Thyroid gland (tissue), 4 donors: ENCODE measurements around the gene UBE4B. TPM values are rescaled to one million over a fixed set of nuclear protein-coding genes. Genes with fewer than 3 reads are reported as not detected.

ENCODE experiments used
- DNase-seq, 2 donors: peaks; one replicate each; pipeline ENCODE4 v3.0.0-alpha.2; 2019
- H3K27ac ChIP-seq, 3 donors: fragments of 200-600 bp; sonication (generic); 1 replicate in 2 of 3; 2 replicates in 1 of 3; pipeline ENCODE4 v1.5.1; 2016 to 2019; ENCODE audit warnings: mild to moderate bottlenecking in 1 of 3, moderate library complexity in 1 of 3
- H3K27me3 ChIP-seq: fragments of 200-600 bp; sonication (generic); one replicate; pipeline ENCODE4 v1.5.1; 2019
- H3K36me3 ChIP-seq, 2 donors: fragments of 200-600 bp; sonication (generic); one replicate each; pipeline ENCODE4 v1.5.1; 2016 to 2019
- H3K4me1 ChIP-seq, 2 donors: fragments of 200-600 bp; sonication (generic); one replicate each; pipeline ENCODE4 v1.5.1; 2017 to 2019
- H3K4me3 ChIP-seq, 3 donors: fragments of 200-600 bp; sonication (generic); replicated peaks in 1 of 3; 1 replicate in 2 of 3; 2 replicates in 1 of 3; pipeline ENCODE4 v1.5.1; 2016; ENCODE audit warnings: mild to moderate bottlenecking in 1 of 3
- H3K9me3 ChIP-seq: fragments of 200-600 bp; sonication (generic); one replicate; pipeline ENCODE4 v1.5.1; 2017
- POLR2A ChIP-seq, 2 donors: fragments of 450-650 bp; IDR thresholded peaks; one replicate each; pipeline ENCODE4 v1.6.1; 2017; ENCODE audit warnings: antibody characterized with exemption in 2 of 2, mild to moderate bottlenecking in 2 of 2, moderate library complexity in 1 of 2
- WGBS, 2 donors: methylation state at CpG; one replicate each; pipeline ENCODE4 v1.1.5; 2017; 5-methylcytosine and 5-hydroxymethylcytosine counted together
- intact Hi-C: fragments of 100-400 bp; cut with DNase I; formaldehyde crosslinking; loops from one replicate; pipeline ENCODE4 v1.15.1; 2023
- total RNA-seq, 4 donors: library from RNA; depleted of rRNA; stranded (reverse); fragments of >200 nt; gene quantifications; one replicate each; pipeline ENCODE4 v1.2.3, GENCODE V29; 2016
- TF ChIP-seq, protein P1 (sequence below), 6 experiments: fragments of 200-600 bp in 3 of 6; fragments of 450-650 bp in 3 of 6; sonication (generic) in 3 of 6; IDR thresholded peaks; one replicate each; pipeline ENCODE4 v1.5.1; 2016 to 2019; ENCODE audit warnings: antibody characterized with exemption in 6 of 6, mild to moderate bottlenecking in 2 of 6, inconsistent platforms in 1 of 6, moderate library complexity in 1 of 6

The UBE4B gene
- total RNA-seq, 4 donors from 2014 or later = 64.0 to 89.0 (median 71.0) TPM

DNA sequence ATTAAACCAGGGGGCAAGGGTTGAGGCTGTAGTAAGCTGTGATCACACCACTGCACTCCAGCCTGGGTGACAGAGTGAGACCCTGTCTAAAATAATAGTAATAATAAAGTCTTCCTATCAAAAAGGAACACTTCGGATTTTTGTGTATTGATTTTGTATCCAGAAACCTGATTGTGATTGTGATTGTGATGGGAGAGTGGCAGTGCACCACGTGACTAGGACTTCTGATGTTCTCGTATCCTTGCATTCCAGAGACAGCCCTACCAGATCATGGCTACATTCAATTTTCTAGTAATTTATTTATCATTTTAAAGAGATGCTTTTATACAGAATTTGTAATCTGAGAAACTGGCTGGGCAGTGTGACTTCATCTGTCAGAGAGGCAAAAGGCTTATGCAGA, 175.1 kb downstream of the UBE4B start:
- Histone ChIP-seq H3K36me3 (no peaks in the 10 kb centered on the region), H3K4me1 (peaks cover 9 to 10% of the 10 kb centered on the region in 2 donors), H3K9me3 (no peaks in the 10 kb centered on the region), H3K4me3 (no peak overlapping the region), H3K27ac (no peak overlapping the region), H3K27me3 (no peaks in the 10 kb centered on the region)
- intact Hi-C loops = no loop called here
- DNase-seq = no peak
- no peak for TF ChIP-seq POLR2A (IDR thresholded peaks at IDR 0.05)
- TF ChIP-seq, protein P1, sequence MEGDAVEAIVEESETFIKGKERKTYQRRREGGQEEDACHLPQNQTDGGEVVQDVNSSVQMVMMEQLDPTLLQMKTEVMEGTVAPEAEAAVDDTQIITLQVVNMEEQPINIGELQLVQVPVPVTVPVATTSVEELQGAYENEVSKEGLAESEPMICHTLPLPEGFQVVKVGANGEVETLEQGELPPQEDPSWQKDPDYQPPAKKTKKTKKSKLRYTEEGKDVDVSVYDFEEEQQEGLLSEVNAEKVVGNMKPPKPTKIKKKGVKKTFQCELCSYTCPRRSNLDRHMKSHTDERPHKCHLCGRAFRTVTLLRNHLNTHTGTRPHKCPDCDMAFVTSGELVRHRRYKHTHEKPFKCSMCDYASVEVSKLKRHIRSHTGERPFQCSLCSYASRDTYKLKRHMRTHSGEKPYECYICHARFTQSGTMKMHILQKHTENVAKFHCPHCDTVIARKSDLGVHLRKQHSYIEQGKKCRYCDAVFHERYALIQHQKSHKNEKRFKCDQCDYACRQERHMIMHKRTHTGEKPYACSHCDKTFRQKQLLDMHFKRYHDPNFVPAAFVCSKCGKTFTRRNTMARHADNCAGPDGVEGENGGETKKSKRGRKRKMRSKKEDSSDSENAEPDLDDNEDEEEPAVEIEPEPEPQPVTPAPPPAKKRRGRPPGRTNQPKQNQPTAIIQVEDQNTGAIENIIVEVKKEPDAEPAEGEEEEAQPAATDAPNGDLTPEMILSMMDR (IDR thresholded peaks at IDR 0.05) = no peak
- 96% methylated on average over 3 of the region's 3 CpGs for WGBS, 2 donors

DNA sequence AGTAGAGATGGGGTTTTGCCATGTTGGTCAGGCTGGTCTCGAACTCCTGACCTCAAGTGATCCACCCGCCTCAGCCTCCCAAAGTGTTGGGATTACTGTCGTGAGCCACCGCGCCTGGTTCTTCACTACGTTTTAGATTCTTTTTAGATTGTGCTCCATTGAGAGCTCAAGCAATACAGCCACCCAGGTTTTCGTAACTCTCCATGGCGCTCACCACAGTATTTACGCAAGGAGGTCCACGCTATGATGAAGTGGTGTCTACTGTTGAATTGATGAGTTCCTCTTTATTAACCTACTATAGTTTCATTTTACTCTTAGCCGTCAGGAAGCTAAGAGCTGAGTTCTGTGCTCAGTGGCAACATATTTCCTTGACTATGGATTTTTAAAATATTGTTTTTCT, 175.8 kb downstream of the UBE4B start:
- H3K36me3 ChIP-seq = no peaks in the 10 kb centered on the region
- H3K4me3 ChIP-seq = no peak overlapping the region
- no peak for DNase-seq
- H3K4me1 ChIP-seq = peaks cover 12 to 16% of the 10 kb centered on the region in 2 donors
- intact Hi-C loops = no loop called here
- WGBS, 2 donors = 94 to 97% methylated on average over 11 of the region's 11 CpGs
- no peak for TF ChIP-seq POLR2A (IDR thresholded peaks at IDR 0.05)
- no peaks in the 10 kb centered on the region for H3K9me3 ChIP-seq
- H3K27me3 ChIP-seq = no peaks in the 10 kb centered on the region
- no peak overlapping the region for H3K27ac ChIP-seq

DNA sequence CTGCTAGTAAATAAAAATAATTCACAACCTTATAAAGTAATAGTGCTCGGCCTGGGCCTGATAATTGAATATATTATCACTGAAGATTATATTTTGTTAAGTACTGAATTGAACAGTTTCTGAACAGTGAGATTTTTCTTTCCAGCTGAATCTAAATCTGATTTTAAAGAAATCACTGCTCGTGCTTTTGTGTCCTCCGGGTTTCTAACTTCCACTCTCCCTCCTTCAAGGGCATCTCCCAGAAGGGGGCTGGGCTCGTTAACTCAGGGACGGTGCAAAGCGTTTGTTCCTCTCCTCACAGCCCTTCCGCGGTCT, 176.8 kb downstream of the UBE4B start:
- H3K36me3 ChIP-seq = no peaks in the 10 kb centered on the region
- WGBS, 2 donors = 8 to 11% methylated on average over 8 of the region's 8 CpGs
- H3K4me1 ChIP-seq = peaks cover 15 to 26% of the 10 kb centered on the region in 2 donors
- TF ChIP-seq, protein P1 (IDR thresholded peaks at IDR 0.05) = no peak
- TF ChIP-seq POLR2A (IDR thresholded peaks at IDR 0.05) = no peak
- no peak for DNase-seq
- intact Hi-C loops = no loop called here
- peak overlapping the region; percentile 37 to 73 (median 68) for H3K4me3 ChIP-seq
- no peaks in the 10 kb centered on the region for H3K27me3 ChIP-seq
- H3K9me3 ChIP-seq = no peaks in the 10 kb centered on the region
- peak overlapping the region; percentile 88 to 95 (median 90) for H3K27ac ChIP-seq

DNA sequence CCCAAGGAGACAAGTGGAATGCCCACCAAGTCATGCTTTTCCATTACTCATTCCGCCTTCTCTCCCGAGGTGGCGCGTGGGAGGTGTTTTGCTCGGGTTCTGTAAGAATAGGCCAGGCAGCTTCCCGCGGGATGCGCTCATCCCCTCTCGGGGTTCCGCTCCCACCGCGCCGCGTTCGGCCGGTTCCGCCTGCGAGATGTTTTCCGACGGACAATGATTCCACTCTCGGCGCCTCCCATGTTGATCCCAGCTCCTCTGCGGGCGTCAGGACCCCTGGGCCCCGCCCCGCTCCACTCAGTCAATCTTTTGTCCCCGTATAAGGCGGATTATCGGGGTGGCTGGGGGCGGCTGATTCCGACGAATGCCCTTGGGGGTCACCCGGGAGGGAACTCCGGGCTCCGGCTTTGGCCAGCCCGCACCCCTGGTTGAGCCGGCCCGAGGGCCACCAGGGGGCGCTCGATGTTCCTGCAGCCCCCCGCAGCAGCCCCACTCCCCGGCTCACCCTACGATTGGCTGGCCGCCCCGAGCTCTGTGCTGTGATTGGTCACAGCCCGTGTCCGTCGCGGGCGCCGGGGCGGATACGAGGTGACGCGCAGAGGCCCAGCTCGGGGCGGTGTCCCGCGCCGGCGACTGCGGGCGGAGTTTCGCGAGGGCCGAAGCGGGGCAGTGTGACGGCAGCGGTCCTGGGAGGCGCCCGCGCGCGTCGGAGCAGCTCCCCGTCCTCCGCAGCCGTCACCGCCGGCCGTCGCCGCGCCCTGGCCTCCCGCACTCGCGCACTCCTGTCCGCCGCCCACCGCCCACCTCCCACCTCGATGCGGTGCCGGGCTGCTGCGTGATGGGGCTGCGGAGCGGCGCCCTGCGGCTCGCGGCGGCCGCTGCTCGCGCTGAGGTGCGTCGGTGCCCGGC, 177.4 kb downstream of the UBE4B start, which contains the start of gene KIF1B:
TSS of gene KIF1B (plus strand) at position 666 of the 906 bp plus-strand sequence. CDS start 21,759 bp downstream, outside the sequence.
- peak within 1 kb of the TSS; percentile 64 to 73 (median 68) for H3K4me3 ChIP-seq
- 0 to 2% methylated on average over 18 to 20 of the region's 107 CpGs for WGBS, 2 donors
- H3K36me3 ChIP-seq = no peaks in the 10 kb centered on the region
- intact Hi-C loops = loop anchor here (10.0 kb wide), 1 partner anchor 125 kb away; no protein-coding TSS in a partner anchor
- no peaks in the 10 kb centered on the region for H3K9me3 ChIP-seq
- H3K27me3 ChIP-seq = no peaks in the 10 kb centered on the region
- peak within 1 kb of the TSS; percentile 88 to 95 (median 90) for H3K27ac ChIP-seq
- TF ChIP-seq, protein P1 (IDR thresholded peaks at IDR 0.05) = peak; percentile 91 to 98 (median 95)
- TF ChIP-seq POLR2A (IDR thresholded peaks at IDR 0.05) = peak; percentile 95 to 100
- H3K4me1 ChIP-seq = peaks cover 15 to 29% of the 10 kb centered on the region in 2 donors
- peak; percentile 99 for DNase-seq

DNA sequence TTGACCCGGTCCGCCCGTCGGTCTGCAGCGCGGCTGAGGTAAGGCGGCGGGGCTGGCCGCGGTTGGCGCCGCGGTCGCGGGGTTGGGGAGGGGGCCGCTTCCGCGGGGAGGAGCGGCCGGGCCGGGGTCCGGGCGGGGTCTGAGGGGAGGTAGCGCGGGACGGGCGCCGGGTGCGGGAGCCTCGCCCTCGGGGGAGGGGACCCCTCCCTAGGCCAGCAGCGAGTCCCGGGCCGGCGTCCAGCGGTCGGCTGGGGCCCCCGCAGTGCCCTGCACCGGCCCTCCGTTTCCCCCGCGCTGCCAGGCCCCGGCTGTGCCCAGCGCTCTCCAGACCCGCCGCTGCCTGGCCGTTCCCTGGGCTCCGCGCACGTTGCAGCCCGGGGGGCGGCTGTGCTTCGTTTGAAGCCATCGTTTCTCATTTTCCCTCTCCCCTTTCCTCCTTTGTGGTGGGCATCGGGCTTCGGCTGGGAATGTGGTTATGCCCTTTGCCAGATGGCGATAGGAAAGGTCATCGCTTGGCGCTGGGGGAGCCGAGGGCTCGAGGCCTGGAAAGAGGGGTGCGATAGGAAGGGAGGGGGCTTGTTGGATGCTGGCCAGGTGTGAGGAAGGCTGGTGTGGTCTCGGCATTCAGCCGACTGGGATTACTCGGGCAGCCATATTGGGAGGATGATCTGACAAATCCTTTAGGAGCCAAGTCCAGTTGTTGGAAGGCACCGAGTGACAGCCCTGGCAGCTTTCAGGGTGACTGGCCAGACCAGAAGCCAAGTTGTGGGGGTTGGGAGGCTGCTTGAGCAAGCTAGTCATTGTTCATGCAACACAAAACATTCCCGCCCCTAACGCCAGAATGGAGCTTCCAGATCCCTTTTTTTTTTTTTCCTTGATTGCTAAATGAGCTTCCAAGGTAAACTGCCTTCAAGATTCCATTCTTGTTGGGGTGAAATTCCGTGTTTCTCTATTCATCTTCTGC, 178.4 kb downstream of the UBE4B start:
- H3K27ac ChIP-seq = peak overlapping the region; percentile 87 to 95 (median 90)
- no peaks in the 10 kb centered on the region for H3K36me3 ChIP-seq
- intact Hi-C loops = loop anchor here (10.0 kb wide), 1 partner anchor 124 kb away; no protein-coding TSS in a partner anchor
- H3K9me3 ChIP-seq = no peaks in the 10 kb centered on the region
- WGBS, 2 donors = 1 to 4% methylated on average over 18 to 29 of the region's 69 CpGs
- H3K27me3 ChIP-seq = no peaks in the 10 kb centered on the region
- peak overlapping the region; percentile 29 to 73 (median 64) for H3K4me3 ChIP-seq
- peak; percentile 98 for DNase-seq
- peak in 1 of 2 donors; percentile 82 for TF ChIP-seq POLR2A (IDR thresholded peaks at IDR 0.05)
- TF ChIP-seq, protein P1 (IDR thresholded peaks at IDR 0.05) = no peak
- H3K4me1 ChIP-seq = peaks cover 18 to 35% of the 10 kb centered on the region in 2 donors
